Measurements from ENCODE around the gene SHD.
"Not testable (repeated sequence)": the region's sequence is repeated elsewhere in the genome, so short reads cannot be mapped to it uniquely, and the experiment has no call there.

The SHD gene

GRCh38 chr19:4278419-4279266 lies at the start of gene SHD:
Gene SHD, plus strand, starts transcription at chr19:4279266. Its CDS starts 798 bp downstream, at chr19:4280064.
- peak; percentile 51 for DNase-seq

- not testable (repeated sequence) for DNase-seq
These were observed 48.8 kb upstream of the SHD start for GRCh38 chr19:4230237-4230636.

GRCh38 chr19:4231521-4231920 lies 47.5 kb upstream of the SHD start:
- not testable (repeated sequence) for DNase-seq

- not testable (repeated sequence) for DNase-seq
These were observed 46.9 kb upstream of the SHD start for GRCh38 chr19:4232139-4232538.

GRCh38 chr19:4232614-4233281 lies 46.3 kb upstream of the SHD start:
- peak; percentile 62 for DNase-seq

- DNase-seq, result peak; percentile 67
These were observed 45.7 kb upstream of the SHD start for GRCh38 chr19:4233282-4233853.

- DNase-seq, result peak; percentile 25
These were observed 44.8 kb upstream of the SHD start for GRCh38 chr19:4234142-4234861.

GRCh38 chr19:4234862-4235201 lies 44.2 kb upstream of the SHD start:
- DNase-seq, result no peak

- not testable (repeated sequence) for DNase-seq
These were observed 41.6 kb upstream of the SHD start for GRCh38 chr19:4237510-4237909.

- DNase-seq, result no peak
These were observed 40.2 kb upstream of the SHD start for GRCh38 chr19:4238831-4239230.

GRCh38 chr19:4241824-4242430 lies 37.1 kb upstream of the SHD start:
- DNase-seq, result no peak

GRCh38 chr19:4245938-4246337 lies 33.1 kb upstream of the SHD start:
- not testable (repeated sequence) for DNase-seq

- DNase-seq, result peak; percentile 100
These were observed 32.1 kb upstream of the SHD start, which contains the start of gene YJU2 for GRCh38 chr19:4246767-4247593. Gene YJU2, plus strand, starts transcription at chr19:4247080. Its CDS starts 67 bp downstream, at chr19:4247147.

GRCh38 chr19:4256563-4256962 lies 22.5 kb upstream of the SHD start:
- no peak for DNase-seq

GRCh38 chr19:4257025-4257424 lies 22.0 kb upstream of the SHD start:
- DNase-seq, result no peak

- DNase-seq, result no peak
These were observed 20.9 kb upstream of the SHD start for GRCh38 chr19:4258181-4258580.

GRCh38 chr19:4260613-4261191 lies 18.4 kb upstream of the SHD start:
- DNase-seq, result no peak

- no peak for DNase-seq
These were observed 14.3 kb upstream of the SHD start for GRCh38 chr19:4264812-4265211.

GRCh38 chr19:4266253-4267000 lies 12.6 kb upstream of the SHD start:
- no peak for DNase-seq

- peak; percentile 78 for DNase-seq
These were observed 11.8 kb upstream of the SHD start for GRCh38 chr19:4267101-4267900.

All from NCI-H69 (cell line).